Fibroblast of mammary gland (primary cell): ENCODE measurements around the gene SELENOP.
A peak's percentile ranks its signal among the peaks of the same experiment; 100 is the strongest.

Experiments
- DNase-seq: peaks from one replicate; pipeline ENCODE4 v3.0.0-alpha.2; 2010; ENCODE audit warnings: low read depth
- H3K4me3 ChIP-seq: 2 replicates; pipeline ENCODE4 v1.5.1; 2011; ENCODE audit warnings: low read depth, mild to moderate bottlenecking, low read length, moderate library complexity; ENCODE audit not compliant: control insufficient read depth
- CTCF ChIP-seq: conservative IDR thresholded peaks from 2 replicates; pipeline ENCODE4 v1.5.1; 2011; ENCODE audit warnings: low read depth, low read length, inconsistent platforms; ENCODE audit not compliant: control insufficient read depth, insufficient read depth

Gene SELENOP

GRCh38 chr5:42761791-42762190 lies 49.9 kb downstream of the SELENOP start:
- H3K4me3 ChIP-seq: no peak overlapping the region
- no peak for DNase-seq
- TF ChIP-seq CTCF: no peak

GRCh38 chr5:42760426-42760825 lies 51.3 kb downstream of the SELENOP start:
- TF ChIP-seq CTCF: no peak
- DNase-seq: no peak

GRCh38 chr5:42759456-42759855 lies 52.2 kb downstream of the SELENOP start:
- no peak for DNase-seq

More at GRCh38 chr5:42760426-42760825, 51.3 kb downstream of the SELENOP start:
- H3K4me3 ChIP-seq: no peak overlapping the region

GRCh38 chr5:42756606-42757601 lies 54.8 kb downstream of the SELENOP start, which contains the start of gene CCDC152:
Gene CCDC152 (plus strand): TSS chr5:42756818. CDS start chr5:42759122, 2,304 bp downstream.
- TF ChIP-seq CTCF: no peak
- peak; percentile 40 for DNase-seq
- peak within 1 kb of the TSS; percentile 51 for H3K4me3 ChIP-seq

More at GRCh38 chr5:42759456-42759855, 52.2 kb downstream of the SELENOP start:
- H3K4me3 ChIP-seq: no peak overlapping the region
- no peak for TF ChIP-seq CTCF

GRCh38 chr5:42753099-42753498 lies 58.6 kb downstream of the SELENOP start:
- no peak for DNase-seq
- no peak for TF ChIP-seq CTCF

GRCh38 chr5:42751044-42751443 lies 60.6 kb downstream of the SELENOP start:
- TF ChIP-seq CTCF: no peak
- H3K4me3 ChIP-seq: no peak overlapping the region
- DNase-seq: no peak

More at GRCh38 chr5:42753099-42753498, 58.6 kb downstream of the SELENOP start:
- no peak overlapping the region for H3K4me3 ChIP-seq
